Neural progenitor cell (in vitro differentiated cells): ENCODE measurements around the gene PATJ.

Source experiments
- CTCF ChIP-seq: fragments of 200-600 bp; sonication (generic); IDR thresholded peaks from 2 replicates; pipeline ENCODE4 v1.5.1; 2017; ENCODE audit warnings: antibody characterized with exemption, mild to moderate bottlenecking
- EZH2 ChIP-seq: fragments of 200-600 bp; sonication (generic); IDR thresholded peaks from 2 replicates; pipeline ENCODE4 v1.6.1; 2017; ENCODE audit warnings: antibody characterized with exemption, mild to moderate bottlenecking, moderate library complexity

- TF ChIP-seq EZH2 (no peak), CTCF (no peak)
Measured at GRCh38 chr1:61914823-61915482, 172.7 kb downstream of the PATJ start.
